NCI-H1694 treated with DMSO at 0.1 percent for 48 hours (cell line): ENCODE results near the gene DIS3.
"Not testable (repeated sequence)": the region's sequence is repeated elsewhere in the genome, so short reads cannot be mapped to it uniquely, and the experiment has no call there.

Source experiments
- DNase-seq: peaks from one replicate; lab custom pipeline; 2025; lab: John Stamatoyannopoulos, UW

DIS3 gene

DNA sequence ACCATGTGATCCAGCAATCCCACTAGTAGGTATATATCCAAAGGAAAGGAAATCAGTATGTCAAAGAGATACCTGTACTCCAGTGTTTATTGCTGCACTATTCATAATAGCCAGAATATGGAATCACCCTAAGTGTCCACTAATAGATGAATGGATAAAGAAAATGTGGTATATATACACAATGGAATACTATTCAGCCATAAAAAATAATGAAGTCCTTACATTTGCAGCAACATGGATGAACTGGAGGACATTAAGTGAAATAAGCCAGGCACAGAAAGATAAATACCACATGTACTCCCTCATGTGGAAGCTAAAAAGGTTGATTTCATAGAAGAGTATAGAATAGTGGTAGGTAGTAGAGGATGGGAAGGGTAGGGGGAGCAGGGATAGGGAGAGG is 30.5 kb downstream of the DIS3 start:
- no peak for DNase-seq

DNA sequence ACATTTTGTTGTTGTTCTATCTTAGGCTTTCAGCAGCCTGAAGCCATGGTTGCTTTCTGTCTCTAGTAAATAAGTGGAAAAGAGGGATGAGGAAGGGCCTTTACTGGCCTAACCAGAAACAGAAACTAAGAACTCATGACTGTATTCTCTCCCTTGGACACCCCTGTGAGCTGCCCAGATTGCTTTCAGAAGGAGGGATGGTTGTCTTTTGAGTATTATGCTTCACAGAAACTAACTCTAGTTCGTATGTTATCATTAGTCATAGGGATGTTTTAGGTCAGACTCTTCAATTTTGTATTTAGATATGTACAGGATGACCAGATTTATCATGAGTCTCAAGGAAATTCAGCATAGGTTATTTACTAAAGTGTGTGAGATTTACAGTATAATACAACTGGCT is 36.4 kb downstream of the DIS3 start:
- DNase-seq, result no peak

DNA sequence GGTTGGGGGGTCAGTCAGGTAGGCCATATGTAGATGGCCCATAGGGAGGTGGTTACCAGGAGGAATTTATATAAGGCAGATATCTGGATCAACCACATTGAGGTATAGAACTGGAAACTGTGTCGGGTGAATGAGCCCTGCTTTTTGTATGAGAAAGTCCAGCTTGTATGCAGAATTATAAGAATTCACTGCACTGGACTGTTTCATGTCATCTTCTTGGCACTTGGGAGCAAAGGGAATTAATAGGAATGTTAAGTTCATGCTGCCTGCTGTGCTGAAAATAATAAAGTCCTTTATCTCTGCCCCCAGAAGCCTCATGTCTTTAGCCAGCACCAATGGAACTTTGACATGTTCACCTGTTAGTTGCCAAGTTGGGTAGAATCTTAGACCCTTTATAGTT is 41.7 kb downstream of the DIS3 start:
- no peak for DNase-seq

DNA sequence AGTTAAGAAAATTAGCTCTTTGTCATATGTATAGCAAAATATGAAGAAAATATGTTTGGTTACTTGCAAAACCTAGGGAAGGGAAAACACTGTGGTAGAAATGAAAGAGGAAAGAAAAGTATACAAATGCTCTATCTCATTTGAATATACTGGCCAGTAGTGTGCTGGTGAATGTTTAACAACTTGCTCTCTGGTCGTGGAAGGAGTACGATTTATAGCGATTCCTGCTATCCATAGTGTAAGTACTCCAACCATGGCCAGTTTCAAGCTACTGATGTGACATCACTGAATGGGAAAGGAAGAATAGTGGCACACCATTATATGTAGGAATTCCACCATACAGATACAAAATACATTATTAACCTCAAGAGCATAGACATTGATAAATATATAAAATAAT is 44.7 kb downstream of the DIS3 start:
- no peak for DNase-seq

DNA sequence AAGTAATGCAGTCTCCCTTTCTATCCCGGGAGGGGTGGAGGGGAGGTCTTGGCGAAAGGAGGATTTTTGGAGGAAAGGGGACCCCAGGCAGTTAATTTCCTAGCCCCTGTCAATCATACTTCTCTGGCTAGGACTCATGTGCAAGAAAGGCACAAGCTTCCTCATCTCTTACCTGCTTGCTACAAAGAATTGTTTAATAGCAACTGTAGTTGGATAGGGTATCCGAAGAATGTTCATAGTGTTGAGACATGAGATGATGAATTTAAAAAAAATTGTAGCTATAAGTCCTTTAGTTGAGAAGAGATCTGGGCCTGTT is 53.5 kb downstream of the DIS3 start:
- no peak for DNase-seq

DNA sequence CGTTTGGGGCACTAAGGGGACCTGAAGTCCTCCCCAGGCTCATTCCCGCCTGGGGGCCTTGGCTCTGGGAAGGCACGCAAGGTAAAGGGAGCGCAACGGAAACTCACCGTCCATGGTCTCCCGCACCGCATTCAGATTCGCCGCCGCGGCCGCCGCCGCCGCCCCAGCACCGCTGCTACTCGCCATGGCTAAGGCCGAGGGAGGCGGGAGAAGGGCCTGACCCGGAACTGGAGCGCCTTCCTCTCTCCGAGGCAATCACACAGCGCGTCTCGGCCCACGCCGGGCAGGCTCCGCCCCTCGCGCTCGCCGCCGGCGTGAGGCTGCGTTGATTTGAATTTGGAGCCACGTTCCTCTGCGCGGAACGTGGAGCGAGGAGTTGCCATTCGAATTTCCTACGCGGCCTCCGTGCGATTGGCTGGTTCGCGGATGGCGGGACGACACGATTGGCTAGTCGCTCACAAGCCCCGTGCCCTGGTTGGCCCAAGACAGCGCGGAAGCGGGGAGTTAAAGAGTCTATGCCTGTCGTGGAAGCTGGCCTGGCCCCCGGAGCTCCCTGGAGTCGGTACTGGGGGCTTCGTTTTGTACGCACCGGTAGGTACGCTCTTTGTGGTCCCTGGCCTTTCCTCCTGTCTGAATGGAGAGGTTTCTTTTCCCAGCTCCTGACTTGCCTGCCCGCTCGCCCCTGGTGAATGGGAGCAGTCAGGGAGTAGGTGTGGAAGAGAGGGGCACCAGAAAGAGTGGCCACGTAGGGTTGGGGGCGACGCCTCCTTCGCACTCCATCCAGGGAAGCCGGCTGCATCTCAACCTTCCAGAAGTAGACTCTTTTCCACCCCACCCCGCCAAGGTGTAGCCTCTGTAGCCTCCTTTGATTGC is 54.0 kb downstream of the DIS3 start, which contains the start of the genes BORA and MZT1:
TSS of gene BORA (plus strand) at position 507 of the 873 bp plus-strand sequence. CDS start 1,018 bp downstream, outside the sequence.
TSS of gene MZT1 (minus strand) at position 213 of the 873 bp plus-strand sequence. CDS start at position 186, 27 bp downstream.
- peak; percentile 96 for DNase-seq

DNA sequence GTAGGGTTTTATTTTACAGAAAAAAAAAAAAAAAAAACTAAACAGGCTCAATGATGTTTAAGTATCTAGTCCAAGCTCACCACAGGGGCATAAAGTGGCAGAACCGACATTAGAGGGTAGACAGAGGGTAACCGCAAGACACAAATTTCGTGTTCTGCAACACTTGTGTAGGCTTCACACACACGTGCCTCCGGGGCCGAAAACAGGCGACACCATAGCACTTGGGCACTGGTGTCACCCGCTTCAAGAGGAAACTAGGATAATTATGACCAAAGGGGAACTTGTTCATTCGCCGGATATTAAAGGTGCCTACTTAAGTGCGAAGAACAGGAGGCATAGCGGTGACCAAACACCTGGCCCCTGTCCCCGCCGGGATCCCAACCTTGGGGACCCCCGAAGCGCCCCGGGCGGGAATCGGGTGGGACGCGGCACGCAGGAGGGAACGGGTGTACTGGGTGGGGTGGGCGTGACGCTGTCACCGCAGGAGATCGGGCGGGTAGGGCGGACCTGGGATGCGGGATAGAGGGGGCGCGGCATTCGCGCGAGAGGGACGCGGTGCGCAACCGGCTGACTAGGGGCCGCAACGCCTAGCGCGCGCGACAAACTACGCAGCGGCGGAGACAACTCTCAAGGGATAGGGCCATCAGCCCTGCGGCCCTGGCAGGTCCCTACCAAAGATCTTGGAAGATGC is 54.8 kb downstream of the DIS3 start:
- peak; percentile 50 for DNase-seq

DNA sequence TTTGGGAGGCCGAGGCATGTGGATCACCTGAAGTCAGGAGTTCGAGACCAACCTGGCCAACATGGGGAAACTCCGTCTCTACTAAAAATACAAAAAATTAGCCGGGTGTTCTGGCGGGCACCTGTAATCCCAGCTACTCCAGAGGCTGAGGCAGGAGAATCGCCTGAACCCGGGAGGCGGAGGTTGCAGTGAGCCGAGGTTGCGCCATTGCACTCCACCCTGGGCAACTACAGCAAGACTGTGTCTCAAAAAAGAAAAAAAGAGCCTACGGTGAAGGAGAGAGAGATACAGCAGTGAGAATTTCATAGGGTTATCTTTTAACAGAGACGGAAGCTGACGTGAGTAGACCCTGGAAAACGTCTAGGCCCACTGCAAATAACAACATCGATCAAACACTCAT is 55.5 kb downstream of the DIS3 start:
- DNase-seq, result not testable (repeated sequence)

DNA sequence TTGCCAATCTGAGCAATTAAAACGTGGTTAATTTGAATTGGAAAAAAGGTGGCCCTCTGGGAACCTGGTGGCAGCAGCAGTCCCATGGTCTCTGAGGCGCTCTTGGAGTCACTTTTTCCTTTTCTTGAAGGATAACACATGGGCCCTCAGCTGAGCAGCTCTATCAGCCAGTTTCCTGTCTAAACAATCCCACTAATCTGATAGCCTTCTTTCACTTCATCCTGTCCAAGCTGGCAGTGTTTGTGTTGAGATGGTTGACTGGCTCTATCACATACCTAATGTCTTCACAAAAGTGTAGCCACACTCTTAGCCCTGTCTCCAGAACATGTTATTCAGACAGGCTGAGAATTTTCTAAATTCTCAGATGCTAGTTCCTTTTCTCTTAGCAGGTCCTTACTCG is 64.9 kb downstream of the DIS3 start:
- no peak for DNase-seq
